HG02981 (cell line): ENCODE data around the gene GPR39.
"Not testable (repeated sequence)": the region's sequence is repeated elsewhere in the genome, so short reads cannot be mapped to it uniquely, and the experiment has no call there.

Experiments used
- ATAC-seq: cut with Tn5 transposase; IDR thresholded peaks from one replicate; pipeline ENCODE4 v1.9.1; 2021; ENCODE audit warnings: mild to moderate bottlenecking, moderate library complexity; ENCODE audit not compliant: unreplicated experiment

Gene GPR39

GRCh38 chr2:132484144-132484543, 67.5 kb downstream of the GPR39 start:
- ATAC-seq = no peak

- ATAC-seq = no peak
These were observed 71.9 kb downstream of the GPR39 start for GRCh38 chr2:132488491-132488890.

DNA sequence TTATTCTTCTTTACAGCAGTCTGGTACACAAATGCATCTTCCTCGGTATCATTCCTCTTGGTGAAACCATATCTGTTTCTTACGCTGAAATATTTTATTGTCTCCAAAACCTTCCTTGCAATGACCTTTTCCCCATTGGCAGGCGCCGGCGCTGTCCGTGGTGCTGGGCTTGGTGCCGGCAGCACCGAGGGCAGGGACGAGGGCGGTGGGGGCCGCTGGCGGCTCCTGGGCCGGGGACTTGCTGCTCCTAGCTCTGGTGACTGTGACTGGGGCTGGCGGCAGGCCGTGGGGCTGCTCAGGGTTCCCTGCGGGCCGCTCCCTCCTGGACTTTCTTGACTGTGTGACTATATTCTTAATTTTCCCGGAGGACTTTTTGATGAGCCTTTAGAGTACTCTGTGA, 72.5 kb downstream of the GPR39 start:
- no peak for ATAC-seq

- no peak for ATAC-seq
These were observed 79.3 kb downstream of the GPR39 start for GRCh38 chr2:132495881-132496280.

GRCh38 chr2:132496555-132496954, 80.0 kb downstream of the GPR39 start:
- ATAC-seq = no peak

DNA sequence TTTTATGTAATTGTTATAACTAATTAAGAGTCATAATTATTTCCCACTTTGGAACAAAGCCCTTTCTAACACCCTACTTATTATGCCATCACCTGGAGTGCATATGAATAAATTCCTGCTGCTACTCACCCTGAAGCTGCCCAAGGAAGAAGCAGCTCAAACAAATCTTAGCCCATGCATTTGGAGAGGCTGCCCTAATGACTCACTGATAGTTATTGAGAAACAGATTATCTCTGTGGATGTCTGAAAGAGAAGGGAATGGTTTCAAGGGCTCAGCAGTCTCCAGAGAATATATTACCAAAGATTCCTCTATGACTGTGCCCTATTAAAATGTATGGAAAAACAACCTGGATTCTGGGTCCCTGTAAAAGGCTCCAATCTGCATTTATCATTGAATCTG, 81.0 kb downstream of the GPR39 start:
- no peak for ATAC-seq

DNA sequence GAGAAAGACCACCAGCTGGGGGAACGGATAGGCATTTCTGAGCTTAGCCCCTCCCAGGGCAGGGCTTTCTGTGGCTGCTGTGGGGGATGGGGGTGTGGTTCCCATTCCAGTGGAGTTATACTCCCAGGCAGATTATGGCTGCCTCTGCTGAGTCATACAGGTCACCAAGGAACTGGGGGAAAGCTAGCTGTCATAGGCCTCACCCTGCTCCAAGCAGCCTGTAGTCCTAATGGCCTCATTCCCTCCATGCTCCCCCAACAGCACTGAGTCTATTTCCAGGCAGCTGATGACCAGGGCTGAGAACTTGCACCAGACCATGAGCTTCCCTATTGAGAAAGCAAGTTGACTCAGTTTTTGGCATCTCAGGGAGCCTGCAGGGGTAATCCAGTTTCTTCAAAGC, 87.1 kb downstream of the GPR39 start:
- no peak for ATAC-seq

- ATAC-seq = no peak
These were observed 98.4 kb downstream of the GPR39 start for GRCh38 chr2:132515010-132515409.

GRCh38 chr2:132517386-132517785, 100.8 kb downstream of the GPR39 start:
- ATAC-seq = no peak

GRCh38 chr2:132518302-132518701, 101.7 kb downstream of the GPR39 start:
- no peak for ATAC-seq

DNA sequence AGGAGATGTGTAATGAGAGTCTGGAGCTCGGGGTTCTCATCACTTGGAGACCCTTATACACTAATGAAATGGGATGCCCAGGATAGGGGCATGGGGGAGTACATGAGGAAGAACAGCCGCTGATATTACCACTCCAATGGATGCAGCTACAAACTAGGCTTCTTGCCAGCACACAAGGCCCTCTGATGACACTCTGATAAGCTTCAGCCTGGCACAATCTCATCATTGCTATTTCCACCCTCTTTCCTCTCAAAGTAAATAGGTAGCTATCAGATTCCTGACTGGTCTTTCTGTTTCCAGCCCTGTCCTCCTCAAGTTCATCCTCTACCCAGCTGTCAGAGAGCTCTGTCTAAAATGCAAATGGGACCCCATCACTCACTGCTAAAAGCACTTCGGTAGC, 103.0 kb downstream of the GPR39 start:
- ATAC-seq = no peak

GRCh38 chr2:132521341-132521740, 104.7 kb downstream of the GPR39 start:
- ATAC-seq = no peak

DNA sequence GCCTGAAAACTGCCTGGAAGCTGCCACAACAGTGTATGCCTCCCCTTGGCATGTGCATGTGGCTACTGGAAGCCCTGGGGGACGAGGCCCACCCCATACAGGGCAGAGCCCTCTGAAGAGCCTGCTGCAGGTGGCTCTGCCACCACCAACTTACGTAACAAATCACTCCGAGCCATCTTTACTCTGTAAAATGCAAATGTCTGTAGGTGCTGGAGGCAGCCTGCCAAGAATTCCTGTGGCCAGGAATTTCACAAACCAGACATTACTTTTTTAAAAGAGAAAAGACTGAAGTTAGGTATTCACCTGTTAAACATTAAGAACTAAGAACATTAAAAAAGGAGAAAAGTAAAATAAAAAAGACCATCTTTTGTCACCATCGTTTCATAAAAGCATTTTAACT, 106.3 kb downstream of the GPR39 start:
- ATAC-seq = no peak

DNA sequence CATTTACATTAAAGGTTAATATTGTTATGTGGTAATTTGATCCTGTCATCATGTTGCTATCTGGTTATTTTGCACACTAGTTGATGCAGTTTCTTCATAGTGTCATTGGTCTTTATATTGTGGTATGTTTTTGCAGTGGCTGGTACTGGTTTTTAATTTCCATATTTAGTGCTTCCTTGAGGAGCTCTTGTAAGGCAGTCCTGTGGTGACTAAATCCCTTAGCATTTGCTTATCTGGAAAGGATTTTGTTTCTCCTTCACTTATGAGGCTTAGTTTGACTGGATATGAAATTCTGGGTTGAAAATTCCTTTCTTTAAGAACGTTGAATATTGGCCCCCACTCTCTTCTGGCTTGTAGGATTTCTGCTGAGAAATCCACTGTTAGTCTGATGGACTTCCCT, 120.5 kb downstream of the GPR39 start:
- ATAC-seq = not testable (repeated sequence)

DNA sequence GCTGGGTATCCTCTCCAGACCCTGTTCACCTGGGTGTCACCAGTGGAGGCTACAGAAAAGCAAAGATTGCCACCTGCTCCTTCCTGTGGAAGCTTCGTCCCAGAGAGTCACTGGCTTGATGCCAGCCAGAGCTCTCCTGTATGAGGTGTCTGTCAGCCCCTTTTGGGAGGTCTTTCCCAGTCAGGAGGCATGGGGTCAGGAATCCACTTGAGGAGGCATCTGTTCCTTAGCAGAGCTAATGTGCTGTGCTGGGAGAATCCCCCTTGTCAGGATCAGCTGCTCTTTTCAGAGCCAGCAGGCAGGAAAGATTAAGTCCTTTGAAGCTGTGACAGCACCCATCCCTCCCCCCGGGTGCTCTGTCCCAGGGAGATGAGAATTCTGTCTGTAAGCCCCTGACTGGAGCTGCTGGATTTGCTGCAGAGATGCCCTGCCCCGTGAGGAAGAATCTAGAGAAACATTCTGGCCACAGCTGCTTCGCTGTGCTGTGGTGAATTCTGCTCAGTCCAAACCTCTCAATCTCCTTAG, 121.8 kb downstream of the GPR39 start:
- ATAC-seq = no peak

DNA sequence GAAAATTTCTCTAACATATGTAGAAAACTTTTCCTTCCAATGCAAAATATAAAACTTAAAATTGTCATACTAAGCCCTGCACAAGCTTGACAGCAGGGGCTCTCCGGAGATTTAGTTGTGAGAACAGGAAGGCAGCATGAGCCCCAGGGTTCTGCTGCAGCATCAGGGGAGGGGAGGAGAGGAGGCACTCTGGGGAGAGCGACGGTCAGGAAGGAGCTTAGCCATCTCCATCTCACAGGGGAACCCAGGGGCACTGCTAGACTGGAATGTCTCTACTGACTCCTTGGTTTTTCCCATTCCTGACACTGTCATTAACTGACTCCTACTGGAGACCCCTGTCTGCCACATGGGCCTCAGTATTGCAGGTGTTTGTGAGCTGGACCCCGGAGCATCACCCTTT, 123.6 kb downstream of the GPR39 start:
- no peak for ATAC-seq

DNA sequence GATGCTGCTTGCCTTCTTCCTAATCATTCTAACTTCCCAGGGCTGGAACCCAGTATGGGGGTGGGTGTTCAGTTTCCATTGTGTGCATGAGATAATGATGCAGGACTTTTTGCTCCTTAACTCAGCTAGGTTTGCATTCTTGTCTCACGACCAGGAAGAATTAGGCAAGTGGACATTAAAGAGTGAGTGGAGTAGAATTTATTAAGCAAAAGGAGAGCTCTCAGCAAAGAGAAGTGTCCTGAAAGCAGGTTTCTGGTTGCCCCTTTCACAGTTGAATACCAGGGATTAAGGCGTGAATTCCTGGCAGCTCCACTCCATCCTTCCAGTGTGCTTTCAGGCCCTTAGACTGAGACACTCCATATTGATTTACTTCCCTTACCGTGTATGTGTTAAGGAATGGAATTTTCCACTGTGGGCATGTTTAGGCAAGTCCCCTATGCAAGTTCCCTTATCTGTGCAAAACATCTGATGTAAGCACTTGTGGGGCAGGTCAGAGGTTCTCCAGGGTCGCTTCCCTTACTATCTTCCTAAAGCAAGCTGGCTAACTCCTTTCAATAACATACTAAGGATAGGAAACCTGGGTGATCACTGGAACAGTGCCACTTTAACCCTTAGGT, 126.5 kb downstream of the GPR39 start:
- no peak for ATAC-seq

DNA sequence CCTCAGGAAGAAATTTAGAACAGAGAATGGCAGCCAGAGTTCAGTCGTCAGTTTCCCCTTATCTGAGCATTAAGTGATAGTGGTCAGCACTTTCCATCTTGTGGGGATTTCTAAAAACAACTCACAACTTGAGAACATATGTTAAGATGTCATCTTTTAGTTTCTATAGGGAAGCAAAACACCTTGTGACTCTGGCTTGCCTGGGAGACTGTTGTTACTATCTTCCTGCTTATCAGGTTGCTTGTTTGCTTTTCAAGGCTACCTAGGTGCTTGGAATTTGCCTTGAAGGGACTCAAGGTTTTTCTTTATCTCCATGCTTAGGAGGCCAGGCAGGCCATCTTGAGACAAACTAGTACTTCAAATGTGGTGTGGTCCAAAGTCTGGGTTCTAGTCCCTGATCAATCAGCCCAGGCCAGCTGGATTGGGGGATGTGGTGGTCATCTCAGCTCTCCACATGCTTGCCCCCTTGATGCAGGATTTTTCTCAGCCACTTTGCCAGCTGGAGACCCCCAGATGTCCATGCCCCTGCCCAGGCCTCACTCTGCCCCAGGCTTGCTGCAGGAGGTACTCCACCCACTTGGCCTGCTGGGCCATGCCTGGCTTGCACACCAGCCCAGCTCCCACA, 127.5 kb downstream of the GPR39 start:
- ATAC-seq = no peak

DNA sequence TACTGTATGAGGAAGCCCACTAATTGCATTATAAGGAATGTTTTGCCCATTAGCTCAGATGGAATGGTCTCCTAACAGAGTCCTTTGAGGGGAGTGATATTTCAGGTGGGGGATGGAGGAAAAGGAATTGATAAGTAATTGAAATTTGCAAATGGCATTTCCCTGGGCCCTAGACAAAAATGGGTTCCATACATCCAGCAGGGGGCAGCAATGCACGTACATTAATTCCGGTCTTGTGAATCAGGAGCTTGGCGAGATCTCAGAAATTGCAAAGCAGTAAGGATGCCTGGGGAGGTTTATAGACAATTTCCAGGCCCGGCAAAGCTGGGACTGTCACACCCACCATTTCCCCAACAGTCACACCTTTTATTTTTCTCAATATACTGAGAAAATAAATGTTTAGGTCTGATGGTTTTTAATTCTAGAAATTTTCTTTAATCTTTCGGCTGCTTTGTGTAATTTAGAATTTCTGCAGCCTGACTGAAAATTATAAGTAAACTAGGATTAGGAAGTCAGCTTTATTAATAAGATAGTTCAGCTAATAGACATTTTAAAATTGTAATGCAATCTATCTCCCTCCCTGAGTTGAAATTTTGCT, 130.6 kb downstream of the GPR39 start:
- no peak for ATAC-seq

DNA sequence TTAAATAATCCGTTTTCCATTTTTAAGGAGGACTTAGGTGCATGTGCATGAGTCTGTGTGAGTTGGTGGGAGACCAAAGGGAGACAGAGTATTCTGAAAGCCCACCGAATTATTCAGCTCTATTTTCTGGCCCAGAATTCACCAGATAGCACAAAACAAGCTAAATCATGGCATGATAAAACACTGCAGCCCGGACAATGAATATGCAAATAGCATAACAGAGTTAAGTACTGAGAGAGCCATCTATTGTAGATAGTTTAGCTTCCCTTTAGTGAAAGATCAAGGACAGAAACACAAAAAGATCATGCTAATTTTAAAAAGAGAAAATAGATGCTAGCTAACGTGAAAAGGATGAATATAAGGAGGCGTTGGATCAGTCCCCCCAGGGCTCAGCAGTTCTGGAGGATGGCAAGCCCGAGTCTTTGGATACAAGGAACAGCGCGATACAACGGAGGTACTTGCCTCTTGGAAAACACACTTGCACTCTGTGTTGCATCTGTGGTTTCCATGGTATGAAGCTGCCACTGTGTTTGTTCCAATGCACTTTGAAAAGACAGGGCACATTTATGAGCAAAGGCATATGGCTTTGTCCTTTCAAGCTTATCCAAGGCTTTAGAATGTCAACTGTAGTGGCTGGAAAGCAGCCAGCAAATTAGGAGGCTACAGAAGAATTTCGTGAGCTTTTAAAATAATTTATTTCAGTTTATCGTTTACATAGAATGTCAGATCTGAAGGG, 133.5 kb downstream of the GPR39 start:
- no peak for ATAC-seq

DNA sequence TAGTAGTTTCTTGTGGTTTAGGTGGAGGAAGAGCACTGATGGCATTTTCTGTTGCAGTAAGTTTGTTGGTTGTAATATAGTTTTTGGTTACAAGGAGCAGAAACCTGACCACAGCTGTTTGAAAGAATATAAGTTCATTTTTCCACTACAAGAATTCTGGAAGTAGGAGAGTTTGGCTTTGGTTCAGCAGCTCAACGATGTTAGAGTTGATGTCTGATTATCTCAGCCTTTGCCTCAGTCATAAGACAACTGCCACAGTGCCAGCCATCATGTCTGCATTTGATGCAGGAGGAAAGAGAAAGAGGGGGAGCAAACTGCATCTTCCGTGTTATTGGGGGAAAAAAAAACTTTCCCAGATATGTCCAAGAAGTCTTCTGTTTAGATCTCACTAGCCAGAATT, 134.3 kb downstream of the GPR39 start:
- no peak for ATAC-seq

- no peak for ATAC-seq
These were observed 141.1 kb downstream of the GPR39 start for GRCh38 chr2:132557694-132558093.
